ENCODE measurements around the gene C1S. TPM values are rescaled to one million over a fixed set of nuclear protein-coding genes. Genes with fewer than 3 reads are reported as not detected.

The C1S gene
- total RNA-seq, 1 donor from 2014 or later: 3.5 TPM

GRCh38 chr12:7068994-7069346 is 8.5 kb downstream of the C1S start:
- DNase-seq: no peak
- H3K9me3 Mint-ChIP-seq (ENCODE audit: unreplicated experiment): no peaks in the 10 kb centered on the region
- TF ChIP-seq, protein P1, sequence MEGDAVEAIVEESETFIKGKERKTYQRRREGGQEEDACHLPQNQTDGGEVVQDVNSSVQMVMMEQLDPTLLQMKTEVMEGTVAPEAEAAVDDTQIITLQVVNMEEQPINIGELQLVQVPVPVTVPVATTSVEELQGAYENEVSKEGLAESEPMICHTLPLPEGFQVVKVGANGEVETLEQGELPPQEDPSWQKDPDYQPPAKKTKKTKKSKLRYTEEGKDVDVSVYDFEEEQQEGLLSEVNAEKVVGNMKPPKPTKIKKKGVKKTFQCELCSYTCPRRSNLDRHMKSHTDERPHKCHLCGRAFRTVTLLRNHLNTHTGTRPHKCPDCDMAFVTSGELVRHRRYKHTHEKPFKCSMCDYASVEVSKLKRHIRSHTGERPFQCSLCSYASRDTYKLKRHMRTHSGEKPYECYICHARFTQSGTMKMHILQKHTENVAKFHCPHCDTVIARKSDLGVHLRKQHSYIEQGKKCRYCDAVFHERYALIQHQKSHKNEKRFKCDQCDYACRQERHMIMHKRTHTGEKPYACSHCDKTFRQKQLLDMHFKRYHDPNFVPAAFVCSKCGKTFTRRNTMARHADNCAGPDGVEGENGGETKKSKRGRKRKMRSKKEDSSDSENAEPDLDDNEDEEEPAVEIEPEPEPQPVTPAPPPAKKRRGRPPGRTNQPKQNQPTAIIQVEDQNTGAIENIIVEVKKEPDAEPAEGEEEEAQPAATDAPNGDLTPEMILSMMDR (IDR thresholded peaks at IDR 0.05; ENCODE audit: partially characterized antibody, unreplicated experiment): no peak
- no peaks in the 10 kb centered on the region for H3K36me3 Mint-ChIP-seq (ENCODE audit: unreplicated experiment)
- no peaks in the 10 kb centered on the region for H3K4me1 Mint-ChIP-seq (ENCODE audit: low read depth, unreplicated experiment)
- H3K27ac Mint-ChIP-seq (ENCODE audit: unreplicated experiment): no peak overlapping the region
- no peak overlapping the region for H3K4me3 Mint-ChIP-seq (ENCODE audit: unreplicated experiment)
- peaks cover 2% of the 10 kb centered on the region for H3K27me3 Mint-ChIP-seq (ENCODE audit: unreplicated experiment)

DNA sequence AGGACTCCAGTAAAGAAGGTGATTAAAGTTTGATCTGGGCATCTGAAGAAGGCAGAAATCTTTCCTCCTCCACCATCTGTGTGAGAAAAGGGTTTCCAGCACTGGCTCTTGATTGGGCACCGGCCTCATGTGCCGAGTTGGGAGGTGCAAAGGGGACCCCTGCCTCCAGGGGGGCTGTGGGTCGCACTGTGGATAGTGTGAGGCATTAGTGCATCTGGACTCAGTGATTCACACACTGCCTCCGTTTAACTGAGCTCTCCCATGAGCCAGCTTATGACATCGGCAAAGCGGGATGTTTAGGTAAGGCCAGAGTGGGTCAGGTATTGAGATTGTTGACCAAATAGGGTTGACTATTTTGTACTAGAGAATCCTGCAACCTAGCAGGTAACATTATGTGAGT is 8.9 kb downstream of the C1S start:
- H3K4me1 Mint-ChIP-seq (ENCODE audit: low read depth, unreplicated experiment): no peaks in the 10 kb centered on the region
- H3K4me3 Mint-ChIP-seq (ENCODE audit: unreplicated experiment): no peak overlapping the region
- no peak for DNase-seq
- TF ChIP-seq, protein P1 (IDR thresholded peaks at IDR 0.05; ENCODE audit: partially characterized antibody, unreplicated experiment): no peak
- H3K27me3 Mint-ChIP-seq (ENCODE audit: unreplicated experiment): peaks cover 2% of the 10 kb centered on the region
- no peaks in the 10 kb centered on the region for H3K9me3 Mint-ChIP-seq (ENCODE audit: unreplicated experiment)
- no peak overlapping the region for H3K27ac Mint-ChIP-seq (ENCODE audit: unreplicated experiment)
- H3K36me3 Mint-ChIP-seq (ENCODE audit: unreplicated experiment): no peaks in the 10 kb centered on the region

DNA sequence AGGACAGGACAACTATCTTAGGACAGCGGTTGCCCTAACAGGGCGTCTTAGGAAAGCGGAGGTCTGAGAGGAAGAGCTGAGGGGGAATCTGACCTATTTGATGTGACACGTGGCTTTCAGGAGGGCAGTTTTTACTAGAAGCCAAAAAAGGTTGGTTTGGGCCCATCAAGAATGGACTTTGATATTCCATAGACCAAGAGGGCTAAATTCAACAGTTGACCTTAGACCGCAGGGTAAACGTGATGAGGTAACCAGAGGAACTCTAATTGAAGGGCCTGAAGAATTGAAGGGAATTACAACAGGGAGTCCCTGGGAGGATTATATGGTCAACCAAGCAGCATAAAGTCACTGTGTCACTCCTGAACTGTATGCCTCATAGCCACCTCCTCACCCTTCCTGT is 11.5 kb downstream of the C1S start:
- Mint-ChIP-seq H3K27me3 (ENCODE audit: unreplicated experiment) (peaks cover 6% of the 10 kb centered on the region), H3K4me3 (ENCODE audit: unreplicated experiment) (no peak overlapping the region), H3K36me3 (ENCODE audit: unreplicated experiment) (peaks cover 4% of the 10 kb centered on the region), H3K9me3 (ENCODE audit: unreplicated experiment) (no peaks in the 10 kb centered on the region), H3K4me1 (ENCODE audit: low read depth, unreplicated experiment) (no peaks in the 10 kb centered on the region), H3K27ac (ENCODE audit: unreplicated experiment) (no peak overlapping the region)
- no peak for DNase-seq
- TF ChIP-seq, protein P1 (IDR thresholded peaks at IDR 0.05; ENCODE audit: partially characterized antibody, unreplicated experiment): no peak

DNA sequence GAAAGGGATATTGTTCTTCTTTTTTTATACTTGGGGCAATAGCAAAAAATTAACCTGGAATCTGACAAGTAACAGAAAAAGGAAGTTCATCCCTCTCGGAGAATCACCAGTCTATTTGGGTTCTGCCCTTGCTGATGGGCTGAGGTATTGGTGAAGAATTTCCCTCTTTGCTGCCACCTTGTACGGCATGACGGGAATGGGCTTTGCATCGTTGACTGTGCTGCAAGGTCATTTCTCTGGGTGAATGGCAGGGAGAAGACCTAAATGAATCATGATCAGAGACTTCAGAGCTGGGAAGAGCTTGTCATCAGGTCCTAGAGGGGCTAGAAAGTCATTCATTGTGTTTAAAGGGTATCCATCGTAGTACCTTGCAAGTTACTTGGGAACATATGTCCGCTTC is 12.0 kb downstream of the C1S start:
- peaks cover 6% of the 10 kb centered on the region for H3K36me3 Mint-ChIP-seq (ENCODE audit: unreplicated experiment)
- H3K4me1 Mint-ChIP-seq (ENCODE audit: low read depth, unreplicated experiment): no peaks in the 10 kb centered on the region
- TF ChIP-seq, protein P1 (IDR thresholded peaks at IDR 0.05; ENCODE audit: partially characterized antibody, unreplicated experiment): no peak
- no peak overlapping the region for H3K4me3 Mint-ChIP-seq (ENCODE audit: unreplicated experiment)
- no peak for DNase-seq
- H3K27ac Mint-ChIP-seq (ENCODE audit: unreplicated experiment): no peak overlapping the region
- no peaks in the 10 kb centered on the region for H3K9me3 Mint-ChIP-seq (ENCODE audit: unreplicated experiment)
- peaks cover 6% of the 10 kb centered on the region for H3K27me3 Mint-ChIP-seq (ENCODE audit: unreplicated experiment)

- H3K9me3 Mint-ChIP-seq (ENCODE audit: unreplicated experiment): no peaks in the 10 kb centered on the region
- H3K27ac Mint-ChIP-seq (ENCODE audit: unreplicated experiment): no peak overlapping the region
- DNase-seq: no peak
- peaks cover 3% of the 10 kb centered on the region for H3K27me3 Mint-ChIP-seq (ENCODE audit: unreplicated experiment)
- H3K36me3 Mint-ChIP-seq (ENCODE audit: unreplicated experiment): peaks cover 6% of the 10 kb centered on the region
- no peak overlapping the region for H3K4me3 Mint-ChIP-seq (ENCODE audit: unreplicated experiment)
- TF ChIP-seq, protein P1 (IDR thresholded peaks at IDR 0.05; ENCODE audit: partially characterized antibody, unreplicated experiment): no peak
- H3K4me1 Mint-ChIP-seq (ENCODE audit: low read depth, unreplicated experiment): no peaks in the 10 kb centered on the region
Observed at GRCh38 chr12:7073946-7074345, 13.4 kb downstream of the C1S start.

All from glutamatergic neuron (in vitro differentiated cells).